ACC112 (cell line): ENCODE measurements around the gene AIFM1.
A peak's percentile ranks its signal among the peaks of the same experiment; 100 is the strongest.

Experiments used
- H2AFZ ChIP-seq: fragments of 200-600 bp; sonication (generic); one replicate; pipeline ENCODE4 v1.6.0; 2017; ENCODE audit warnings: antibody characterized with exemption, low read length; ENCODE audit not compliant: unreplicated experiment
- H3K27ac ChIP-seq: fragments of 200-600 bp; sonication (generic); 2 replicates; pipeline ENCODE4 v1.5.1; 2014; ENCODE audit warnings: low read depth, mild to moderate bottlenecking, antibody characterized with exemption, low read length, moderate library complexity
- H3K27me3 ChIP-seq: fragments of 200-600 bp; sonication (generic); 2 replicates; pipeline ENCODE4 v1.6.1; 2014; ENCODE audit warnings: mild to moderate bottlenecking, antibody characterized with exemption, low read length, moderate library complexity, mixed read lengths; ENCODE audit not compliant: insufficient read depth
- H3K36me3 ChIP-seq: fragments of 200-600 bp; sonication (generic); 2 replicates; pipeline ENCODE4 v1.6.1; 2016; ENCODE audit warnings: mild to moderate bottlenecking, antibody characterized with exemption, low read length, moderate library complexity, mixed read lengths; ENCODE audit not compliant: insufficient read depth
- H3K4me1 ChIP-seq: fragments of 200-600 bp; sonication (generic); one replicate; pipeline ENCODE4 v1.6.1; 2016; ENCODE audit warnings: low read length, mixed read lengths; ENCODE audit not compliant: insufficient read depth, unreplicated experiment, control insufficient read depth
- H3K4me3 ChIP-seq: fragments of 200-600 bp; sonication (generic); 2 replicates; pipeline ENCODE4 v1.5.1; 2014; ENCODE audit warnings: mild to moderate bottlenecking, low read depth, low read length
- H3K79me2 ChIP-seq: fragments of 200-600 bp; sonication (generic); one replicate; pipeline ENCODE4 v1.6.0; 2016; ENCODE audit warnings: low read length; ENCODE audit not compliant: control insufficient read depth, unreplicated experiment, insufficient read depth

The AIFM1 gene

GRCh38 chrX:130144509-130144908 is 21.1 kb downstream of the AIFM1 start:
- H3K36me3 ChIP-seq: no peaks in the 10 kb centered on the region
- no peaks in the 10 kb centered on the region for H3K79me2 ChIP-seq
- H3K27ac ChIP-seq: no peak overlapping the region
- H3K4me1 ChIP-seq: peaks cover 4% of the 10 kb centered on the region
- no peak overlapping the region for H2AFZ ChIP-seq
- H3K27me3 ChIP-seq: no peaks in the 10 kb centered on the region
- no peak overlapping the region for H3K4me3 ChIP-seq

- Histone ChIP-seq H3K4me1 (no peaks in the 10 kb centered on the region), H3K4me3 (no peak overlapping the region), H3K27ac (no peak overlapping the region), H3K36me3 (no peaks in the 10 kb centered on the region), H3K79me2 (no peaks in the 10 kb centered on the region), H3K27me3 (no peaks in the 10 kb centered on the region), H2AFZ (no peak overlapping the region)
Measured at GRCh38 chrX:130139474-130140201, 26.0 kb downstream of the AIFM1 start.

DNA sequence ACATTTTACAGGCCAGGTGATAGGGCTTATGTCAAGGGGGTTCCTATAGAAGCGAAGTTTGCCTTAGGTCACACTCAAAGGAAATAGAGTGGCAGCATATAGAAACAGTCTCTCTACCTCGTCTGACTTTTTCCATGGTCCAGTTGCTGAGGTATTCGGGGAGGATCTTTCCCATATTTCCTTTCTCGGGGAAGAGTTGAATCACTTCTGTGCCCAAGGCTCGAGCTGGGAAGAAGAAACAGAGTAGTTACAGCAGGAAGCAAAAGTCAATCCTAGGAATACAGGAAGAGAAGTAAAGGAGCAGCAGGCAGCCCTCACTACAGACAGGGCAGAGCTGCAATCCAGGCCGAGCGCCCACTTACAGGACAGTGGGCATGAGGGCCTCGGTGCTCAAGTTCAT is 28.7 kb downstream of the AIFM1 start:
- Histone ChIP-seq H3K4me1 (no peaks in the 10 kb centered on the region), H3K27me3 (no peaks in the 10 kb centered on the region), H3K79me2 (no peaks in the 10 kb centered on the region), H3K27ac (no peak overlapping the region), H3K4me3 (no peak overlapping the region), H3K36me3 (no peaks in the 10 kb centered on the region), H2AFZ (no peak overlapping the region)

DNA sequence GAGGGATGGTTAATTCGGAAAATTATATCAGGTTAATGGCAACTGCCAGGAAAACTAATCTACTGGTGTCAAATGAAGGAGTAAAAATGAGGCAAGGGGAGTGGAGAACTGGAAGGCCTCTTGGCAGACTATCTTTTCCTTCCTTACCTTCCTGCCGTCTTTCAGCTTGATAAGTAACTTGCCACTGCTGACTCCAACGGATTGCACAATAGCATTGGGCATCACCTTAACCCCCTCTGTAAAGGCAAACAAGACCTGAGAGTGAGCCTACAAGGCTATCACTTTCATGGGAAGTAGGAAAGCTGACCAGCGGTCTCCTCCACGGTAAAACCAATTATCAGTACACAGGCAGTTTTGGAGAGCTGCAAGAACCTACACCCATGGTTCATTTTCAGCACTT is 29.1 kb downstream of the AIFM1 start:
- Histone ChIP-seq H3K4me1 (no peaks in the 10 kb centered on the region), H3K27me3 (no peaks in the 10 kb centered on the region), H3K4me3 (no peak overlapping the region), H3K27ac (no peak overlapping the region), H2AFZ (no peak overlapping the region), H3K36me3 (no peaks in the 10 kb centered on the region), H3K79me2 (no peaks in the 10 kb centered on the region)

DNA sequence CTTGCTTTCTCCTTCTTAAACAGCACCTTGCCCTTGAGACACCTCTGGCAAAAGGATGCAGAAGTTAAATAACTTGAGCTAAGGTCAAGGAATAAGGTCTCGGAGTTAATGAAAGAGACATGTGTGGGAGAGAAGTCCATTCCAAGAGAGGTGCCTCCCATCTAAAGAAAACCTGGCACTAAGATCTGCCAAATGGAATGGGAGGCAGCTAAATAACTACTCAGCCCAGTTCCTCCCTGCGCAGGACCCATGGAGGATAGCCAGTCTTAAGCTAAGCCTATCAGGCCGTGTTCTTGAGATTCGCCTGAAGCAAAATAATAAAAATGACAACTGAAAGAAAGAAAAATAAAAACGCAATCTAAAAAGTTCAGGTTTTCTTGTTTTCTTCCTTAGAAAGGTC is 34.7 kb downstream of the AIFM1 start:
- H3K79me2 ChIP-seq: no peaks in the 10 kb centered on the region
- H3K27me3 ChIP-seq: no peaks in the 10 kb centered on the region
- H3K4me1 ChIP-seq: no peaks in the 10 kb centered on the region
- H3K4me3 ChIP-seq: no peak overlapping the region
- H3K36me3 ChIP-seq: no peaks in the 10 kb centered on the region
- H3K27ac ChIP-seq: no peak overlapping the region
- H2AFZ ChIP-seq: no peak overlapping the region

- peaks cover 7% of the 10 kb centered on the region for H3K4me1 ChIP-seq
- H3K79me2 ChIP-seq: no peaks in the 10 kb centered on the region
- H3K27ac ChIP-seq: no peak overlapping the region
- H2AFZ ChIP-seq: no peak overlapping the region
- no peaks in the 10 kb centered on the region for H3K27me3 ChIP-seq
- no peaks in the 10 kb centered on the region for H3K36me3 ChIP-seq
- no peak overlapping the region for H3K4me3 ChIP-seq
Measured at GRCh38 chrX:130125091-130125874, 40.4 kb downstream of the AIFM1 start.

DNA sequence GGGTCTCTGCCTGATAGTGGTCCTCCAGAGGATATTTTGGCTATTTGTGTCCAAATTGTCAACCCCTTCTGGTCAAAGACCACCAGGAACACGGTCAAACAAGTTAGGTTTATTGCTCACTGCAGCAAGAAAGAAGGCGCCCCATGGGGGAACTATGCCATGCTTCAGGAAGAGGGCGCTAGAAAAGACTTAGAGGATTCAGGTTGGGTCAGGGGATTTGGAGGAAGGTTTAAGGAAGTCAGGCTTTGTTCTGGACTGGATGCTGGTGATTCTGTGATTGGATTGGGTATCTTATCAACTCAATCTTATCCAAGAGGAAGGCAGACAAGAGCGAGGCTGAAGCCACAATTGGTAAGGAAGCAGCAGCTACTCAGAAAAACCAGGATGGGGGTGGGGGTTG is 41.1 kb downstream of the AIFM1 start:
- Histone ChIP-seq H3K27me3 (no peaks in the 10 kb centered on the region), H3K4me3 (no peak overlapping the region), H2AFZ (no peak overlapping the region), H3K4me1 (peaks cover 13% of the 10 kb centered on the region), H3K36me3 (no peaks in the 10 kb centered on the region), H3K79me2 (no peaks in the 10 kb centered on the region), H3K27ac (no peak overlapping the region)

GRCh38 chrX:130121505-130121800 is 44.2 kb downstream of the AIFM1 start:
- H3K27ac ChIP-seq: peak overlapping the region; percentile 72; the same call in 1 of the 2 replicates
- no peak overlapping the region for H2AFZ ChIP-seq
- peak overlapping the region; percentile 33; the same call in 1 of the 2 replicates for H3K4me3 ChIP-seq
- peaks cover 31% of the 10 kb centered on the region for H3K4me1 ChIP-seq
- H3K79me2 ChIP-seq: no peaks in the 10 kb centered on the region
- H3K27me3 ChIP-seq: no peaks in the 10 kb centered on the region
- H3K36me3 ChIP-seq: no peaks in the 10 kb centered on the region

DNA sequence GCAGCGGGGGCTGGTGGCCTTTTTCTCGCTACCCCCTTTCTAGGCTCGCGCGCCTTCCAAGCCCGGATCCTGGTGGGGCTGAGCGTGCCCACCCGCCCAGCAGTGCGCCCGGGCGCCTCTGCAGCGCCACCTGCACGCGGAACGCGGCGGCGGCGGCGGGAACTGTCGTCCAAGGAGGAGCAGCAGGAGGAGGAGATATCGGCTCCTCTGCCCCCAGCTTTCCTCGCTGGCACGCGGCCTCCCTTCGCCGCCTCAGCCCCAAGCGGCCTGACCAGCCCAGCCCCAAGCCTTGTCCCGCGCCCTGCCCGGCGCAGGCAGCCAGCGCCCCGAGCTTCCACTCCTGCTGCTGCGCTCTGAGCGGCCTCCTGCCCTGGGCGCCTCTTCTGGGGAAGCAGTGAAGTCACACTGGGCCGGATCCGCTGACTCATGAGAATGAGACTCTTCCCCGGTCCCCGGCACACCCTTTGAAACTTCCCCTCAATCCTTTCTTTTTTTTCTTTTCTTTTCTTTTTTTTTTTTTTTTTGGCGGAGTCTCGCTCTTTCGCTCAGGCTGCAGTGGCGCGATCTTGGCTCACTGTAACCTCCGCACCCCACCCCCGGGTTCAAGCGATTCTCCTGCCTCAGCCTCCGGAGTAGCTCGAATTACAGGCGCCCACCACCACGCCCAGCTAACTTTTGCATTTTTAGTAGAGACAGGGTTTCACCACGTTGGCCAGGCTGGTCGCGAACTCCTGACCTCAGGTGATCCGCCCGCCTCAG is 44.7 kb downstream of the AIFM1 start:
- Histone ChIP-seq H2AFZ (no peak overlapping the region), H3K27ac (peak overlapping the region; percentile 72), H3K36me3 (no peaks in the 10 kb centered on the region), H3K4me1 (peaks cover 31% of the 10 kb centered on the region), H3K79me2 (no peaks in the 10 kb centered on the region), H3K27me3 (no peaks in the 10 kb centered on the region), H3K4me3 (peak overlapping the region; percentile 68)

- no peaks in the 10 kb centered on the region for H3K36me3 ChIP-seq
- peaks cover 31% of the 10 kb centered on the region for H3K4me1 ChIP-seq
- no peaks in the 10 kb centered on the region for H3K79me2 ChIP-seq
- H3K27ac ChIP-seq: peak overlapping the region; percentile 72; the same call in 1 of the 2 replicates
- no peak overlapping the region for H2AFZ ChIP-seq
- H3K4me3 ChIP-seq: peak overlapping the region; percentile 68
- H3K27me3 ChIP-seq: no peaks in the 10 kb centered on the region
Measured at GRCh38 chrX:130120321-130120731, 45.3 kb downstream of the AIFM1 start.
